Body of pancreas (tissue), 4 donors: ENCODE data around the gene TMEM117.

Experiments
- POLR2A ChIP-seq, 3 donors: fragments of 450-650 bp; IDR thresholded peaks; one replicate each; pipeline ENCODE4 v1.6.1; 2016; ENCODE audit warnings: antibody characterized with exemption in 3 of 3, mild to moderate bottlenecking in 2 of 3
- TF ChIP-seq, protein P1 (sequence below), 7 experiments: fragments of 450-650 bp in 4 of 7; fragments of 200-600 bp in 3 of 7; sonication (generic) in 3 of 7; IDR thresholded peaks; one replicate each; pipeline ENCODE4 v1.5.1; 2016 to 2019; ENCODE audit warnings: antibody characterized with exemption in 7 of 7

GRCh38 chr12:43973385-43973784 lies 137.5 kb downstream of the TMEM117 start:
- TF ChIP-seq, protein P1, sequence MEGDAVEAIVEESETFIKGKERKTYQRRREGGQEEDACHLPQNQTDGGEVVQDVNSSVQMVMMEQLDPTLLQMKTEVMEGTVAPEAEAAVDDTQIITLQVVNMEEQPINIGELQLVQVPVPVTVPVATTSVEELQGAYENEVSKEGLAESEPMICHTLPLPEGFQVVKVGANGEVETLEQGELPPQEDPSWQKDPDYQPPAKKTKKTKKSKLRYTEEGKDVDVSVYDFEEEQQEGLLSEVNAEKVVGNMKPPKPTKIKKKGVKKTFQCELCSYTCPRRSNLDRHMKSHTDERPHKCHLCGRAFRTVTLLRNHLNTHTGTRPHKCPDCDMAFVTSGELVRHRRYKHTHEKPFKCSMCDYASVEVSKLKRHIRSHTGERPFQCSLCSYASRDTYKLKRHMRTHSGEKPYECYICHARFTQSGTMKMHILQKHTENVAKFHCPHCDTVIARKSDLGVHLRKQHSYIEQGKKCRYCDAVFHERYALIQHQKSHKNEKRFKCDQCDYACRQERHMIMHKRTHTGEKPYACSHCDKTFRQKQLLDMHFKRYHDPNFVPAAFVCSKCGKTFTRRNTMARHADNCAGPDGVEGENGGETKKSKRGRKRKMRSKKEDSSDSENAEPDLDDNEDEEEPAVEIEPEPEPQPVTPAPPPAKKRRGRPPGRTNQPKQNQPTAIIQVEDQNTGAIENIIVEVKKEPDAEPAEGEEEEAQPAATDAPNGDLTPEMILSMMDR (IDR thresholded peaks at IDR 0.05), result no peak
- no peak for TF ChIP-seq POLR2A (IDR thresholded peaks at IDR 0.05)
